Lower leg skin (tissue), 3 donors: ENCODE measurements around the gene ZNF646.

ENCODE experiments used
- CTCF ChIP-seq, 3 donors: fragments of 450-650 bp; IDR thresholded peaks; one replicate each; pipeline ENCODE4 v1.5.1; 2016; ENCODE audit warnings: antibody characterized with exemption in 3 of 3, mild to moderate bottlenecking in 3 of 3, moderate library complexity in 2 of 3
- POLR2A ChIP-seq, 2 donors: fragments of 450-650 bp; IDR thresholded peaks; one replicate each; pipeline ENCODE4 v1.6.1; 2016 to 2017; ENCODE audit warnings: antibody characterized with exemption in 2 of 2, mild to moderate bottlenecking in 1 of 2, moderate library complexity in 1 of 2

- no peak for TF ChIP-seq CTCF (IDR thresholded peaks at IDR 0.05)
- TF ChIP-seq POLR2A (IDR thresholded peaks at IDR 0.05) = no peak
Observed at GRCh38 chr16:31078597-31079341, 4.5 kb downstream of the ZNF646 start.
